K562 (cell line): ENCODE measurements around the gene LRCH1.

Experiments used
- CTCF ChIP-seq, 3 experiments: IDR thresholded peaks in 2 of 3; conservative IDR thresholded peaks in 1 of 3; 2 replicates each; pipeline ENCODE4 v1.5.1; 2011 to 2012; ENCODE audit warnings: low read length in 3 of 3, mild to moderate bottlenecking in 3 of 3, control low read depth in 2 of 3, improper control_type of control experiment in 1 of 3, inconsistent platforms in 1 of 3, low read depth in 1 of 3, mixed read lengths in 1 of 3, moderate library complexity in 1 of 3; ENCODE audit not compliant: insufficient read depth in 2 of 3
- GATAD2A ChIP-seq: fragments of 450-650 bp; IDR thresholded peaks from 2 replicates; pipeline ENCODE4 v1.6.1; 2017
- PCBP1 ChIP-seq: fragments of 200-400 bp; formaldehyde crosslinking; IDR thresholded peaks from 2 replicates; pipeline ENCODE4 v1.6.1; 2018; ENCODE audit warnings: mild to moderate bottlenecking, low read depth, low read length; ENCODE audit not compliant: poor library complexity, severe bottlenecking
- TSC22D4 ChIP-seq: fragments of 450-650 bp; IDR thresholded peaks from 2 replicates; pipeline ENCODE4 v1.6.1; 2016; ENCODE audit warnings: missing genetic modification characterization, missing biosample characterization, control low read depth
- ZNF347 ChIP-seq: fragments of 450-650 bp; formaldehyde crosslinking; IDR thresholded peaks from 2 replicates; pipeline ENCODE4 v1.4.0; 2020; ENCODE audit warnings: low read depth, mild to moderate bottlenecking, moderate library complexity
- ZNF445 ChIP-seq: fragments of 250-450 bp; sonication (Bioruptor Pico); IDR thresholded peaks from 2 replicates; pipeline ENCODE4 v1.4.0; 2020; ENCODE audit warnings: low read depth, mild to moderate bottlenecking, moderate library complexity

- TF ChIP-seq CTCF (IDR thresholded peaks at IDR 0.05 in 2 of 3, conservative IDR thresholded peaks at IDR 0.05 in 1 of 3; ENCODE audit: insufficient read depth in 2 of 3, low read depth in 1 of 3, low read length in 3 of 3), result no peak
- TF ChIP-seq ZNF347 (CRISPR knock-in tag), result no peak
- TF ChIP-seq GATAD2A, result no peak
- TF ChIP-seq TSC22D4 (tag), result no peak
- TF ChIP-seq PCBP1, result no peak
- TF ChIP-seq ZNF445 (CRISPR knock-in tag), result no peak
Measured at GRCh38 chr13:46640843-46641242, 87.9 kb downstream of the LRCH1 start.
